Fibroblast of the aortic adventitia (primary cell): ENCODE measurements around the gene SIDT1. TPM values are rescaled to one million over a fixed set of nuclear protein-coding genes. Genes with fewer than 3 reads are reported as not detected.

ENCODE experiments used
- DNase-seq: peaks from one replicate; pipeline ENCODE4 v3.0.0-alpha.2; 2010; ENCODE audit warnings: low read depth
- H3K4me3 ChIP-seq: 2 replicates; pipeline ENCODE4 v1.5.1; 2011; ENCODE audit warnings: low read depth, mild to moderate bottlenecking, control low read depth, low read length, moderate library complexity
- total RNA-seq: library from RNA; depleted of rRNA; stranded (reverse); fragments of >200 nt; gene quantifications from 2 replicates; pipeline ENCODE4 v1.2.3, GENCODE V29; 2012; ENCODE audit warnings: low replicate concordance
- TF ChIP-seq, protein P1 (sequence below): IDR thresholded peaks from 2 replicates; pipeline ENCODE4 v1.5.1; 2011; ENCODE audit warnings: mild to moderate bottlenecking, low read length, control low read depth, inconsistent platforms; ENCODE audit not compliant: insufficient read depth

The SIDT1 gene
- total RNA-seq, 1 donor, result not detected

DNA sequence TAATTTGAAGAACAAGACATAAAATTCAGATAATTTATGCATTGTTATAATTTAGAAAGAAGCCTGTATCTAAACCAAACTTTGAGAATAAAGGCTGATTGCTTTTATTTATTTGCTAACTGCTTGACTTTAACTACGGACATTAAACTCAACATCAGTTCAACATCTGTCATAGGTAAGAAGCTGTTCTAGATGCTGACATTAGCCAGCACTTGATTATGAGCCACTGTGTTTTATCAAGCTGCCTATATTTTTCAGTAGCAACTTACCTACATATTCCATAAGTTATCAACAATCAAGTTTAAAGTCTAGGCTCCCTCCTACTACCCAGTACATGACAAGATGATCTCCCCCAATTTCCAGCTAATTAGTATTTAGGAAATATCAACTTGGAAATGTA, 122.0 kb downstream of the SIDT1 start:
- TF ChIP-seq, protein P1, sequence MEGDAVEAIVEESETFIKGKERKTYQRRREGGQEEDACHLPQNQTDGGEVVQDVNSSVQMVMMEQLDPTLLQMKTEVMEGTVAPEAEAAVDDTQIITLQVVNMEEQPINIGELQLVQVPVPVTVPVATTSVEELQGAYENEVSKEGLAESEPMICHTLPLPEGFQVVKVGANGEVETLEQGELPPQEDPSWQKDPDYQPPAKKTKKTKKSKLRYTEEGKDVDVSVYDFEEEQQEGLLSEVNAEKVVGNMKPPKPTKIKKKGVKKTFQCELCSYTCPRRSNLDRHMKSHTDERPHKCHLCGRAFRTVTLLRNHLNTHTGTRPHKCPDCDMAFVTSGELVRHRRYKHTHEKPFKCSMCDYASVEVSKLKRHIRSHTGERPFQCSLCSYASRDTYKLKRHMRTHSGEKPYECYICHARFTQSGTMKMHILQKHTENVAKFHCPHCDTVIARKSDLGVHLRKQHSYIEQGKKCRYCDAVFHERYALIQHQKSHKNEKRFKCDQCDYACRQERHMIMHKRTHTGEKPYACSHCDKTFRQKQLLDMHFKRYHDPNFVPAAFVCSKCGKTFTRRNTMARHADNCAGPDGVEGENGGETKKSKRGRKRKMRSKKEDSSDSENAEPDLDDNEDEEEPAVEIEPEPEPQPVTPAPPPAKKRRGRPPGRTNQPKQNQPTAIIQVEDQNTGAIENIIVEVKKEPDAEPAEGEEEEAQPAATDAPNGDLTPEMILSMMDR, result no peak
- no peak for DNase-seq
- no peak overlapping the region for H3K4me3 ChIP-seq

DNA sequence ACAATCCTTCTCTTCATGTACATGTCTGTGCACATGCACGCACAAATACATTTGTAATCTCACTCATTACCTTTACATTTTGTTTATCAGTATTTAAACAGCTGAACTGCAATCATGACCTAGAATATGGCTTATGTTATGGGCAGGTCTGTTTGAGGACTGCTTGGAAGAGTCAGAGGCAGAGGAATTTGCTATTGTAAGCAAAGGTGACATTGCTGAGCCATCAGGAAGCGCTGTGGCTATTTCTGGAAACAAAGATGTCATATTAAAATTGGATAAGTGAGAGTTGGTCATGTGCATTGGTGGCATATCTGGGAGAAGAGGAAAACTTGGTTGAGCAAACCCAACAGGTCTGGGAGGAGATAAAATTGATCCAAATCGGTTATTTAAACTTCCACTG, 122.5 kb downstream of the SIDT1 start:
- DNase-seq, result no peak
- H3K4me3 ChIP-seq, result no peak overlapping the region
- TF ChIP-seq, protein P1, result no peak

DNA sequence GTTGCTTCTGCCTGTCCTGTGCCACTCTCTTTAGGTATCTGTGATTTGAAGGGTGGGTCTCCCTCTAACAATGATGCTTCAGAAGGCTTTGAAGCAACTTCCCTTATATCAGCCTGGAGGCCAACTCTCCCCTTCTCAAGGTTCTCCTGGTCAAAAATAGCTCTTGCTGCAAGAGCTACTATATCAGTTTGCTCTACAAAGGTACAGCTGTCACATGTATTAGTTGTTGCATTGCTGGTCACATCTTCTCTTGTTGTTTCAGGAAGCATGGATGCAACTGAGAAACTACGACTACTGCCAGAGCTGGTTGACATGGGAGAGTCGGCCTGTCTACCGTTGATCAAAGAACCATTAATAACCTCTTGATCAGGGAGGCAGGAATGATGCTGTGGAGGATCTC, 125.8 kb downstream of the SIDT1 start:
- no peak overlapping the region for H3K4me3 ChIP-seq
- TF ChIP-seq, protein P1, result no peak
- DNase-seq, result no peak

DNA sequence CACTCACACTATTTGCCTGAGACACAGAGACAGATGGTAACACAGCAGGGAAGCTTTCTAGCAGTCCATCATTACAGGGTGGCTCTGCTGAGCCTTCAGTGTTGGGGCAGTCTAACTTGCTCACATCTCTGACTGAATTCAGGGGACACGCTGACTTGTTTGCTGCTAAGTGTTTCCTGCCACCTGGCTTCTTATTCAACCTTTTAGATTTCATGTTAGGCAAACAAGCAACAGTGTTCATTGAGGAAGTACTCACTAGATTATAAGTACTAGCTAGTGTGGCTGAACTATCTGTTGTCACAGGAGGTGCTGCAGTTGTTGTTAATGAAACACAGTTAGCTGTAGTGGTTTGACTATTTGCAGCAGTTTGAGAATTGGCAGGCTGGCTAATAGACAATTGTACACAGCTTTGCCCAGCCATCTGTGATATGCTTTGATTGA, 126.8 kb downstream of the SIDT1 start:
- H3K4me3 ChIP-seq, result no peak overlapping the region
- DNase-seq, result no peak
- TF ChIP-seq, protein P1, result no peak

DNA sequence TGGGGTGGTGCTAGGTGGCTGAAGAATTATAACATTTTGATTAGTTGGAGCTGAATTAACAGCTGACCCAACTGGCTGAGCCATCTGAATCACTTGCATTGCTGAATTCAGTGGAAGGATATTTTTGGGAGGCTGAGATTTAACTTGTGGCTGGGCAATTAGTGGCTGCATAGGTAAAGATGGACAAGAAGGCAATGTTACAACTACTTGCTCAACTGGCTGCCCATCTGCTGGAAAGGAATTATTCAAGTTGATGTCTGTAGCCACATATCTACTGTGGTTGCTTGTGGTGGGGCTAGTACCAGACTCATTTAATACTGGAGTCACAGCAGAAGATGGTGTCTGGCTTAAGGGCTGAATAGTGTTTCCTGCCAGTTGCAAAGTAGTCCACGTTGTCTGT, 127.6 kb downstream of the SIDT1 start:
- no peak overlapping the region for H3K4me3 ChIP-seq
- TF ChIP-seq, protein P1, result no peak
- DNase-seq, result no peak

DNA sequence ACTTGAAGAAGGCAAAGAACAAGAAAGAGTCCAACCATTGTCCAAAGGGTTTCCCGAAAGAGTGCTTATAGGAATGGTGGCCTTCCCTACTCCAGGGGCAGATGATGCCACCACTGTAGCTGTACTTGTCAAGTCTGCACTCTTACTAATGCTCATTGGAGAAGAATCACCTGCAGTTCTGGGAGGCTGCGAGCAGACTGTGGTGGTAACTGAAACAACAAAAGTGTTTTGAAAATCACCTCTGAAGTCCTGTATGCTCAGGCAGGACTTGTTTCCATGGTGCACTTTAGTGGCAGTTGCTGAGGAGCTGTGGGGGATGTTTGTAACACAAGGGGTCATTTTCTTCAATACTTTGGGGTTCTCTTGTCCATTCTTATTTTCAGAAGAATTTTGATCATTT, 128.1 kb downstream of the SIDT1 start:
- H3K4me3 ChIP-seq, result no peak overlapping the region
- TF ChIP-seq, protein P1, result no peak
- DNase-seq, result no peak

DNA sequence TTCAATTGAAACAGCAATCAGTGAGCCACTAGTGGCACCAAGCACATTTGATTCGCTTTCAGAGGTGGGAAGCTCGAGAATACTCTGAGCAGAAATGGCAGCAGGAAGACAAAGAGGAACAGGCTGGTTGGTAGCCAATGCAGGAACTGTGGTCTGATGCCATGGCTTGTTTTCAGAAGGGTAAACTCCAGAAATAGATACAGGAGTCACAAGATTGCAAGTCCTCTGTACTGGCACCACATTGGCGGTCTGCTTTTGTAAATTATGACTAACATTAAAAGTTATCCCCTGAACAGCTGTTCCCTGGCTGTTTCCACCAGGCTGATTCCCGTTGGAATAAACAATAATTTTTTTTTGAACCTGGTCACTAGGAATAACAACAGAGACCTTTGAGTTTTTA, 128.5 kb downstream of the SIDT1 start:
- no peak for DNase-seq

More for the DNA sequence above, 128.5 kb downstream of the SIDT1 start:
- H3K4me3 ChIP-seq, result no peak overlapping the region
- TF ChIP-seq, protein P1, result no peak
